IgD-negative memory B cell (primary cell): ENCODE data around the gene ERCC6L. TPM values are rescaled to one million over a fixed set of nuclear protein-coding genes. Genes with fewer than 3 reads are reported as not detected.

Source experiments
- H3K27ac Mint-ChIP-seq, 3 donors: one replicate each; pipeline ENCODE4 v1.8.0; 2020 to 2022; ENCODE audit warnings: mild to moderate bottlenecking in 3 of 3, mixed read lengths in 3 of 3, moderate library complexity in 1 of 3
- H3K27me3 Mint-ChIP-seq: one replicate; pipeline ENCODE4 v1.8.0; 2021; ENCODE audit warnings: mixed read lengths
- H3K36me3 Mint-ChIP-seq: one replicate; pipeline ENCODE4 v1.8.0; 2020; ENCODE audit warnings: mild to moderate bottlenecking, mixed read lengths
- H3K4me1 Mint-ChIP-seq, 3 donors: one replicate each; pipeline ENCODE4 v1.8.0; 2020 to 2022; ENCODE audit warnings: mixed read lengths in 3 of 3, mild to moderate bottlenecking in 1 of 3
- H3K4me3 Mint-ChIP-seq, 4 donors: one replicate each; pipeline ENCODE4 v1.8.0; 2020 to 2022; ENCODE audit warnings: mild to moderate bottlenecking in 4 of 4, mixed read lengths in 4 of 4, moderate library complexity in 3 of 4
- H3K9me3 Mint-ChIP-seq, 3 donors: one replicate each; pipeline ENCODE4 v1.8.0; 2020 to 2021; ENCODE audit warnings: mixed read lengths in 3 of 3, mild to moderate bottlenecking in 1 of 3
- polyA plus RNA-seq: library from polyadenylated mRNA; unstranded; fragments of 300-500 nt; fragmentation: Illumina TruSeq; gene quantifications from one replicate; pipeline ENCODE4 v1.2.3, GENCODE V29; 2021

Gene ERCC6L
- 0.15 TPM for polyA plus RNA-seq

GRCh38 chrX:72238721-72239475, at the start of gene ERCC6L:
ERCC6L (minus strand) TSS chrX:72239027; CDS start chrX:72238911, 116 bp downstream.
- H3K9me3 Mint-ChIP-seq, result no peaks in the 10 kb centered on the region
- H3K27ac Mint-ChIP-seq, result no peak within 1 kb of the TSS
- no peaks in the 10 kb centered on the region for H3K27me3 Mint-ChIP-seq
- peak within 1 kb of the TSS; percentile 60 to 87 (median 81) for H3K4me3 Mint-ChIP-seq
- H3K4me1 Mint-ChIP-seq, result peaks cover 0 to 5% (median 3%) of the 10 kb centered on the region in 3 donors
- no peaks in the 10 kb centered on the region for H3K36me3 Mint-ChIP-seq

- Mint-ChIP-seq H3K27ac (no peak overlapping the region), H3K9me3 (no peaks in the 10 kb centered on the region), H3K4me1 (peaks cover under 1 to 3% (median under 1%) of the 10 kb centered on the region in 3 donors), H3K27me3 (peaks cover 4% of the 10 kb centered on the region), H3K36me3 (no peaks in the 10 kb centered on the region), H3K4me3 (no peak overlapping the region)
These were observed 43.5 kb upstream of the ERCC6L start for GRCh38 chrX:72282302-72282701.

DNA sequence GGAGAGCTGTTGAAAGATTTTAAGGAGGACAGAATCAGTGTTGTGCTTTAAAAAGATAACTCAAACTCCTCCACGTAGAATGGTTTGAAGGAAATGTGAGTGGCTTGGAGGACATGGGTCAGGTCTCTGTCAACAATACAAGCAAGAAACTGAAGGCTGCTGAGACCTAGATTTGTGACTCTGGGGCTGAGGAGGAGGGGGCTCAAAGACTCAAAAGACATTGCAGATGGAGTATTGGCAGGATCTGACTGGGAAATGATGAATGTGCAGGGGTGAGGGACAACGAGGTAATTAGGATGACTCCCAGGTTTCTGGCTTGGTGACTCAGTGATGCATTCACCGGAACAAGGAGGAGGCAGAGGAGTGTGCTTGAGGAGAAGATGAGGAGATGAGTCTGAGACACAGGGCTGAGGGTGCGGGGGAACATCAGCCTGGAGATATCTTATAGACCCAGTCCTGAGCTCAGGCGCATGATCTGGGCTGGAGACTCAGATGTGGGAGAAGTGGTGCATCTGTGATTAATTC, 41.6 kb upstream of the ERCC6L start:
- Mint-ChIP-seq H3K36me3 (no peaks in the 10 kb centered on the region), H3K27me3 (peaks cover 1% of the 10 kb centered on the region), H3K27ac (no peak overlapping the region), H3K4me3 (no peak overlapping the region), H3K4me1 (peaks cover 5 to 10% (median 8%) of the 10 kb centered on the region in 3 donors), H3K9me3 (no peaks in the 10 kb centered on the region)

- Mint-ChIP-seq H3K27me3 (peaks cover 1% of the 10 kb centered on the region), H3K4me1 (peaks cover 27 to 30% (median 28%) of the 10 kb centered on the region in 3 donors), H3K27ac (peak overlapping the region; percentile 89 to 98 (median 97)), H3K4me3 (peak overlapping the region; percentile 92 to 99 (median 97)), H3K9me3 (no peaks in the 10 kb centered on the region), H3K36me3 (no peaks in the 10 kb centered on the region)
These were observed 37.7 kb upstream of the ERCC6L start for GRCh38 chrX:72276478-72276953.

DNA sequence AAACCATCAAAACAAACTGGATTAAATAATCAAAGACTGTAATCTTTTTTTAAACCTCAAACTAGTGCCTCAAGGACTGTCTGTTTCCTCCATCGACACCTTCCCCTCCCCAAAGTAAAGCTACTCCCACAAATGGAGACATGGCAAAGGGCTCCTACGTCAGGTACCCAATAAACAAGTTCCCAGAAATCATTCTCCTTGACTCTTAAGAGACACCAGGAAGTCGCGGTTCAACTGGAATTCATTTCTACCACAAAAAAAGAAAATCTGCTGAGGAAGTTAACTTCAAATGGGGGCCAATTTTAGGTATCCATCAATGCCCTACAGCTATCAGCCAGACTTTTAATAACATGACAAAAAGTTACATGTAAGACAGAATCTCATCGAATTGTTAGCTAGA, 35.7 kb upstream of the ERCC6L start:
- Mint-ChIP-seq H3K9me3 (no peaks in the 10 kb centered on the region), H3K36me3 (no peaks in the 10 kb centered on the region), H3K4me1 (peaks cover 27 to 30% (median 28%) of the 10 kb centered on the region in 3 donors), H3K27me3 (no peaks in the 10 kb centered on the region), H3K4me3 (peak overlapping the region in 2 of 4 donors; percentile 56 to 96), H3K27ac (peak overlapping the region; percentile 6 to 97 (median 29))

DNA sequence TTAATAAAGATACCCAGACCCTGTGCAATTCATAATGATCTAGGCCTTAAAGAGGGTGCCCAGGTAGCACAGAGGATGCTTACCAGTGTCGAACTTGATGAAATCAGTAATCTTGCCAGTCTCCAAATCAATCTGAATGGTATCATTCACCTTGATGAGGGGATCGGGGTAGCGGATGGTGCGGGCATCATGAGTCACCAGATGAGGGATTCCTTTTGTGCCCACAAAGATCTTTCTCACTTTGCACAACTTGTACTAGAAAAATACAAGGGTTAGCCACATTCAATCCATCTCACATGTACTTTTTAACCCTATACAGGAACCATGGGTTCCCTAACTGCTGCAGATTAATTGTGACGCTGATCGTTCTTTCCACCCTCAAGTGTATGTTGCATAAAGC, 34.9 kb upstream of the ERCC6L start:
- Mint-ChIP-seq H3K9me3 (no peaks in the 10 kb centered on the region), H3K4me1 (peaks cover 27 to 30% (median 28%) of the 10 kb centered on the region in 3 donors), H3K36me3 (no peaks in the 10 kb centered on the region), H3K27ac (peak overlapping the region in 2 of 3 donors; percentile 29 to 45), H3K27me3 (no peaks in the 10 kb centered on the region), H3K4me3 (peak overlapping the region in 2 of 4 donors; percentile 11 to 96)

GRCh38 chrX:72272868-72273267, 34.0 kb upstream of the ERCC6L start:
- Mint-ChIP-seq H3K9me3 (no peaks in the 10 kb centered on the region), H3K27me3 (no peaks in the 10 kb centered on the region), H3K4me1 (peaks cover 26 to 30% (median 30%) of the 10 kb centered on the region in 3 donors), H3K4me3 (no peak overlapping the region), H3K36me3 (no peaks in the 10 kb centered on the region), H3K27ac (no peak overlapping the region)

GRCh38 chrX:72271812-72272211, 33.0 kb upstream of the ERCC6L start:
- Mint-ChIP-seq H3K4me1 (peaks cover 26 to 29% (median 28%) of the 10 kb centered on the region in 3 donors), H3K27ac (peak overlapping the region in 1 of 3 donors; percentile 54), H3K4me3 (peak overlapping the region in 2 of 4 donors; percentile 12 to 27), H3K27me3 (no peaks in the 10 kb centered on the region), H3K9me3 (no peaks in the 10 kb centered on the region), H3K36me3 (no peaks in the 10 kb centered on the region)

DNA sequence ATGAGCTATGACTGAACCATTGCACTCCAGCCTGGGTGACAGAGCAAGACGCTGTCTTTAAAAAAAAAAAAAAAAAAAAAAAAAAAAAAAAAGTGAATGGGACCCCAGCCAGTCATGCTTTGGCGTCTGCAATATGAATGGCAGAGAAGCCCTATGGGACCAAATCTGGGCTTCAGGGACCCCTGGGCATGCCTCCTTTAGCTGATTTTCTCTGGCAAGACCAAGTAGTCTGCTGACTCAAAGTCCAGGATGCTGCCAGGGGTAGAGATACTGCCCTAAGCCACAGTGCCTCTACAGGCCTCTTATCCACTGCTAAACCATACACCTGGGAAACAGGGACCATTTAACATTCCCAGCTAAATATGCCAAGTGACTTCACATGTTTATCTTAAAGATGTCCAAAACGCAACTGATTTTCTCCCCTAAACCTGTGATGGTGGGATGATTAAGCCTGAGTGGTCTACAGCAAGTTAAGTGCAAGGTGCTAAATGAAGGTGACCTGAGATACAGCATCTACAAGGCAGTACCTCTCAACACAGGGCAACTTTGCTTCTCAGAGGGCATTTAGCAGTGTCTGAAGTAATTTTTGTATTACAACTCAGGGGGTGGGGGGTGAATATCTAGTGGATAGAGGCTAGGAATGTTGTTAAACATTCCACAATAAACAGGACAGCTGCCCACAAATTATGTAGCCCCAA, 32.4 kb upstream of the ERCC6L start:
- H3K36me3 Mint-ChIP-seq, result peaks cover 2% of the 10 kb centered on the region
- H3K4me3 Mint-ChIP-seq, result peak overlapping the region in 1 of 4 donors; percentile 27
- no peaks in the 10 kb centered on the region for H3K9me3 Mint-ChIP-seq
- H3K27ac Mint-ChIP-seq, result peak overlapping the region in 1 of 3 donors; percentile 7
- H3K27me3 Mint-ChIP-seq, result no peaks in the 10 kb centered on the region
- H3K4me1 Mint-ChIP-seq, result peaks cover 26 to 29% (median 28%) of the 10 kb centered on the region in 3 donors

- Mint-ChIP-seq H3K36me3 (peaks cover 2% of the 10 kb centered on the region), H3K27ac (no peak overlapping the region), H3K4me3 (no peak overlapping the region), H3K4me1 (peaks cover 20 to 29% (median 21%) of the 10 kb centered on the region in 3 donors), H3K9me3 (no peaks in the 10 kb centered on the region), H3K27me3 (no peaks in the 10 kb centered on the region)
These were observed 31.6 kb upstream of the ERCC6L start for GRCh38 chrX:72270316-72270866.

DNA sequence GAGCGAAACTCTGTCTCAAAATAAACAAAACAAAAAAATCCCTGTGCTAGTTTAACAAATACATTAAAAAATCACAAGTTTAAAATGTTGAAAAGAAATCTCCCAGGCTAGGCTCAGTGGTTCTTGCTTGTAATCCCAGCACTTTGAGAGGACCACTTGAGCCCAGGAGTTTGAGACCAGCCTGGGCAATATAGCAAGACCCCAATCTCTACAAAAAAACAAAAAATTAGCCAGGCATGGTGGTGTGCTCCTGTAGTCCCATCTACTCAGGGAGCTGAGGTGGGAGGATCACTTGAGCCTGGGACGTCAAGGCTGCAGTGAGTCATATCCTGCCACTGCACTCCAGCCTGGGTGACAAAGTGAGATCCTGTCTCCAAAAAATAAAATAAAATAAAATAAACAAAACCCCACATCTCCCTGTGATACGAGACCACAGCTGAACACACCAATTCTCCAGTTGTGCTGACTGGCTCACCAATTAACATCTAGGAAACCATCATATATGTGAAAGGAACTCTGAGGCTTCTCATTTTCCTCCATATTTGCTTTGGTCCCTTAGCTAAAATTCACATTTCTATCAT, 30.9 kb upstream of the ERCC6L start:
- H3K4me3 Mint-ChIP-seq, result no peak overlapping the region
- no peaks in the 10 kb centered on the region for H3K27me3 Mint-ChIP-seq
- H3K27ac Mint-ChIP-seq, result no peak overlapping the region
- no peaks in the 10 kb centered on the region for H3K9me3 Mint-ChIP-seq
- H3K36me3 Mint-ChIP-seq, result peaks cover 2% of the 10 kb centered on the region
- H3K4me1 Mint-ChIP-seq, result peaks cover 14 to 23% (median 18%) of the 10 kb centered on the region in 3 donors

- Mint-ChIP-seq H3K4me3 (no peak overlapping the region), H3K27me3 (no peaks in the 10 kb centered on the region), H3K9me3 (no peaks in the 10 kb centered on the region), H3K27ac (no peak overlapping the region), H3K4me1 (peaks cover 6 to 13% (median 10%) of the 10 kb centered on the region in 3 donors), H3K36me3 (peaks cover 2% of the 10 kb centered on the region)
These were observed 30.0 kb upstream of the ERCC6L start for GRCh38 chrX:72268597-72269365.

DNA sequence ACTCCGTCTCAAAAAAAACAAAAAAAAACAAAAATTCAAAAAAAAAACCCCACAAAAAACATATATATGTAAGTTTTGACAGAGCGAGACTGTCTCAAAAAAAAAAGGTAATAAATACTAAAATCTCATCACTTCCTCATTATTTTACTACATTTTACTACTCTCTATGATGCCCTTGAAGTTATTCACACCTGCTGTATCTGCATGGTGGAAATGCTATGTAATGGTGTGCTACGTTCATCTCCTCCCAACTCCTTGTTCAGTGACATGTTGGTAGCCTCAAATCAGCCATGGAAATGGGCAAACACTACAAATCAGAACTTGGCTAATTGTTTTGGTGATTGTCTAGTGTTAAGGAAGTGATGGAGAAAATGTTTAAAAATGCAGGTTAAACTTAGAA, 26.4 kb upstream of the ERCC6L start:
- peaks cover 0 to 5% (median 3%) of the 10 kb centered on the region in 3 donors for H3K4me1 Mint-ChIP-seq
- peaks cover 4% of the 10 kb centered on the region for H3K36me3 Mint-ChIP-seq
- no peak overlapping the region for H3K4me3 Mint-ChIP-seq
- H3K9me3 Mint-ChIP-seq, result no peaks in the 10 kb centered on the region
- H3K27me3 Mint-ChIP-seq, result no peaks in the 10 kb centered on the region
- H3K27ac Mint-ChIP-seq, result no peak overlapping the region

DNA sequence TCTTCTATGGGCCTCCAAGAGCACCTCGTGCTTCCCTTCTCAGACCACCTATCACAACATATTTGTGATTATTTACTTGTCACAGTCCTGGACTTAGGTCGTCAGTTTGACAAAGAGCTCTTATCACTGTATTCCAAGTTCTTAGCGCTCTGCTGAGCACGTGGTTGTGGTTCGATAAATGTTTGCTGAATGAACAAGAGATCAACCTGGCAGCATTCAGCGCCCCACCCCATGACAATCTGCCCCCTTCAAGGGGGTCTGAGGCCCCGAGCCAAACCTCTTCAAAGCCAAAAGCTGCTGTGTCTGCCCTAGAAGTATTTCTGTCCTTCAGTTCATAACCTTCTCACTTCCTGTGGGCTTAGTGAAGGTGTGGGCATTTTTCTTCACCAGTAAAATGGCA, 23.2 kb upstream of the ERCC6L start:
- Mint-ChIP-seq H3K27ac (no peak overlapping the region), H3K36me3 (peaks cover 4% of the 10 kb centered on the region), H3K4me1 (peaks cover 0 to 3% (median 0%) of the 10 kb centered on the region in 3 donors), H3K27me3 (no peaks in the 10 kb centered on the region), H3K9me3 (no peaks in the 10 kb centered on the region), H3K4me3 (peak overlapping the region in 1 of 4 donors; percentile 61)
